ENCODE measurements around the gene ERAL1.

The ERAL1 gene

DNA sequence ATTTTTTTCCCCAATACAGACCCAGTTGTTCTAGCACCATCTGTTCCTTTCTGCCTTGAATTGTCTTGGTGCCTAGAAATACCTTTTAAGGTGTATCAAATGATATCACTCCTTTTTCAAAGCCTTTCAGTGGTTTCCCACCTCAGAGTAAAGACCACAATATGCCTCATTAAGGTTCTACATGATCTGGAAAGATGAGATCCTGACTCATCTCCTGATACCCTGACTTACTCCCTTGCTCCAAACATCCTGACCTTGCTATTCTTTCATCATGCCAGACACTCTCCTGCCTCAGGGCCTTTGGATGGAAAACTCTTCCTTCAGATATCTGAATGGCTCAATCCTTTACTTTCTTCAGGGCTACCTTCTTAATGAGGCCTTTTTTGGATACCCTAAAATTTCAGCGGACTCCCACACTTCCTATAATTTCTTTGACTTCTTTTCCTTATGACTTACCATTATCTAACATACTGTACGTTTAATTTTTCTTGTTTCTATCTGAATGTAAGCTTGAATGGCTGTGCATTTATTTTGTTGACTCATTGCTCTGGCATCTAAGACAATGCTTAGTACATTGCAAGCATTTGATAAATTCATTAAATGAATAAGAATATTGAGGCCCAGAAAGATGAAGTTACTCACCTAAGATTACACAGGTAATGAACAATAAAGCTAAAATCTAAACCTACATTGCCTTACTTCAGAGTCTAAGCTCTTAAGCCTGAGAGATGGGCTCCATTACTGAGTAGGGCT, 23.5 kb downstream of the ERAL1 start:
- TF ChIP-seq, protein P1, sequence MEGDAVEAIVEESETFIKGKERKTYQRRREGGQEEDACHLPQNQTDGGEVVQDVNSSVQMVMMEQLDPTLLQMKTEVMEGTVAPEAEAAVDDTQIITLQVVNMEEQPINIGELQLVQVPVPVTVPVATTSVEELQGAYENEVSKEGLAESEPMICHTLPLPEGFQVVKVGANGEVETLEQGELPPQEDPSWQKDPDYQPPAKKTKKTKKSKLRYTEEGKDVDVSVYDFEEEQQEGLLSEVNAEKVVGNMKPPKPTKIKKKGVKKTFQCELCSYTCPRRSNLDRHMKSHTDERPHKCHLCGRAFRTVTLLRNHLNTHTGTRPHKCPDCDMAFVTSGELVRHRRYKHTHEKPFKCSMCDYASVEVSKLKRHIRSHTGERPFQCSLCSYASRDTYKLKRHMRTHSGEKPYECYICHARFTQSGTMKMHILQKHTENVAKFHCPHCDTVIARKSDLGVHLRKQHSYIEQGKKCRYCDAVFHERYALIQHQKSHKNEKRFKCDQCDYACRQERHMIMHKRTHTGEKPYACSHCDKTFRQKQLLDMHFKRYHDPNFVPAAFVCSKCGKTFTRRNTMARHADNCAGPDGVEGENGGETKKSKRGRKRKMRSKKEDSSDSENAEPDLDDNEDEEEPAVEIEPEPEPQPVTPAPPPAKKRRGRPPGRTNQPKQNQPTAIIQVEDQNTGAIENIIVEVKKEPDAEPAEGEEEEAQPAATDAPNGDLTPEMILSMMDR (IDR thresholded peaks at IDR 0.05; ENCODE audit: low read depth, low read length): no peak
- no peak for DNase-seq
- H3K9me3 ChIP-seq (ENCODE audit: severe bottlenecking): no peaks in the 10 kb centered on the region
- H3K27me3 ChIP-seq (ENCODE audit: insufficient read depth, low read depth, severe bottlenecking): no peaks in the 10 kb centered on the region
- H3K36me3 ChIP-seq: peaks cover 46% of the 10 kb centered on the region
- H3K27ac ChIP-seq: no peak overlapping the region
- H3K4me3 ChIP-seq (ENCODE audit: low read depth, low read length): no peak overlapping the region

DNA sequence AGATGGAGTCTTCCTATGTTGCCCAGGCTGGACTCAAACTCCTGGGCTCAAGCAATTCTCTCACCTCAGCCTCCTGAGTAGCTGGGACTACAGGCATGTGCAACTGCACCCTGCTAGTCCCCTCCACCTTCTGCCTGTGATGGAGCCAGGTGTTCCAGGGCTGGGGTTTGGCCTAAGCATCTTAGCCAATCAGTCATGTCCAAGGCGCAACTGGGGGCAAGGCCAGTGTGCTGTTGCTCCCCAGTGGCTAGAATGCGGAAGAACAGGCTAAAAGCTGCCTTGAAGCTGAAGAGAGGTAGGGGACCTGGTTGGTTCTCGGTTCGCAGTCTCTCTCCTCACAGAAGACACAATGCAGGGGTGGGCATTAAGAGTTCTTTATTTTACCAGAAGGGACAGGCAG, 24.2 kb downstream of the ERAL1 start:
- H3K36me3 ChIP-seq: peaks cover 46% of the 10 kb centered on the region

DNA sequence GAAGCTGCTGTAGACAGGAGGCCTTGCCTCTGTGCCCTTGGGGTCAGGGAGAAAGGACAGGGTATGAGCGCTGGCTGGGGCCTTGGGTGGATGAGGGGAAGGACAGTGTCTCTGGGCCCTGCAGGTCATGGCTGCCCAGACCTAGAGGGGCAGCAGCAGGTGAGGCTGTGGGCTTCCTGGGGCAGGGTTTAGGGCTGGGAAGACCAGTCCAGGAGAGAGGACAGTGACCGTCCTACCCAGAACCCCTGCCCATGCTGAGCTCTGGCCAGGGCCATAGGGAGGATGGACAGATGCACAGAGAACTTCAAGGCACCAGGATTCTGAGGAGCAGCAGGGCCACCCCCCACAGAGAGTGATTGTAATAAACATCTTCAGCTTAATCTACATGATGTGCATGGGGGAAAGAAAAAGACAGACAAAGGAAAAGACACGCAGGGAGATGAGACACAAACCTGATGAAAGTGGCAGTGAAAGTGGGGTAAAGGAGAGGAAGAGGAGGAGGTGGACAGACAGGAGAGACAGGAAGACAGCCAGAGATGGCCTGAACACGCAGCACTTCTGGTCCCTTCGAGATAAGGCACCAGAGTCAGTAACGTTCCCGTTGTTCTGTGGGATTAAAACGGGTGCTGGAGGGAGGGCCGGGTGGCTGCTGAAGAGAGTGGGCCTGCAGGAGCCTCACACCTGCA, 25.2 kb downstream of the ERAL1 start:
- TF ChIP-seq, protein P1 (IDR thresholded peaks at IDR 0.05; ENCODE audit: low read depth, low read length): no peak
- Histone ChIP-seq H3K27me3 (ENCODE audit: insufficient read depth, low read depth, severe bottlenecking) (no peaks in the 10 kb centered on the region), H3K27ac (peak overlapping the region; percentile 29; the same call in 1 of the 2 replicates), H3K4me3 (ENCODE audit: low read depth, low read length) (no peak overlapping the region), H3K9me3 (ENCODE audit: severe bottlenecking) (no peaks in the 10 kb centered on the region), H3K36me3 (peaks cover 46% of the 10 kb centered on the region)
- DNase-seq: no peak

More for the DNA sequence above, 24.2 kb downstream of the ERAL1 start:
- no peaks in the 10 kb centered on the region for H3K9me3 ChIP-seq (ENCODE audit: severe bottlenecking)
- TF ChIP-seq, protein P1 (IDR thresholded peaks at IDR 0.05; ENCODE audit: low read depth, low read length): peak; percentile 93
- DNase-seq: peak; percentile 80
- no peak overlapping the region for H3K4me3 ChIP-seq (ENCODE audit: low read depth, low read length)
- H3K27me3 ChIP-seq (ENCODE audit: insufficient read depth, low read depth, severe bottlenecking): no peaks in the 10 kb centered on the region
- no peak overlapping the region for H3K27ac ChIP-seq

DNA sequence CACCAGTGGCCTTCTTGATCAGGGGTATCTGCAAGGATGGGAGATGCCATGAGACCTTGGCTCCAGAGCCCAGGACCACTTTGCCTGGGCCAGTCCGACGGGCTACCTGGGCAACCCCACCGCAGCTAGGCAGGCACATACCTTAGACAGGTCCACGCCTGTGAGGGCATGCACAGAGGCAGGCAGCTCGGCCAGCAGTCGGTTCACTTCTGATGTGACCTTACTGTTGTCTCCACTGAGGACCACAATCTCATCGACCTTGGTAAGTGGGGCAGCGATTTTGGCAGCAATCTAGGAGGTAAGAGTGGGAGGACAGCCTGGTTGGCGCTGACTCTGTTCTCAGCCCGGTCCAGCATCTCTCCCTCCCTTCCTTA, 25.7 kb downstream of the ERAL1 start:
- Histone ChIP-seq H3K4me3 (ENCODE audit: low read depth, low read length) (no peak overlapping the region), H3K27ac (peak overlapping the region; percentile 29; the same call in 1 of the 2 replicates), H3K9me3 (ENCODE audit: severe bottlenecking) (no peaks in the 10 kb centered on the region), H3K27me3 (ENCODE audit: insufficient read depth, low read depth, severe bottlenecking) (no peaks in the 10 kb centered on the region), H3K36me3 (peaks cover 51% of the 10 kb centered on the region)
- DNase-seq: no peak
- TF ChIP-seq, protein P1 (IDR thresholded peaks at IDR 0.05; ENCODE audit: low read depth, low read length): no peak

DNA sequence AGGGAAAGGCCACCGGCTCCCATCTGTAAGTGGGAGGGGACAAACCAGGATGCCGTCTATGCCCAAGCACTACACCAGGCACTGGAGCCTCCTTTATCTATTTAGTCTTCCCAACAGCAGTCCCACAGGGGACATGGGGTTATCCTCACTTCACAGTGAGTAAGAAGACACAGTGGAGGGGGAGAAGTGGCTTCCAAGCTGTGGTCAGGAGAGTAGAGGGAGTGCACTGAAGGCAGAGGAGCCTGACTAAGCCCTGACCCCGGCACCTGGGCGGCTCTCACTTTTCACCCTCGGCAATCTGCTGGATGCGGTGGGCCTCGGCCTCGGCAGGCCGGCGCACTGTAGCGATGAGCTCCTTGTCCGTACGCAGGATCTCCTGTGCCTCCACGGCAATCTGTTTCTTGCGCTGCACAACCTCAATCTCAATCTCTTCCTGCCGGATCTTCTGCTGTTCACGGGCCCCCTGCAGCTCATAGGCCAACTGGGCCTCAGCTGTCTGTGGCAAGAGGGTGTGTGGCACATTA, 26.8 kb downstream of the ERAL1 start:
- no peak for DNase-seq
- Histone ChIP-seq H3K4me3 (ENCODE audit: low read depth, low read length) (no peak overlapping the region), H3K36me3 (peaks cover 52% of the 10 kb centered on the region), H3K27ac (peak overlapping the region; percentile 29; the same call in 1 of the 2 replicates), H3K9me3 (ENCODE audit: severe bottlenecking) (no peaks in the 10 kb centered on the region), H3K27me3 (ENCODE audit: insufficient read depth, low read depth, severe bottlenecking) (no peaks in the 10 kb centered on the region)
- TF ChIP-seq, protein P1 (IDR thresholded peaks at IDR 0.05; ENCODE audit: low read depth, low read length): no peak
